DMS 273 (cell line): Measurements from ENCODE around the gene NSMF.

Experiments
- DNase-seq: peaks from one replicate; lab custom pipeline; 2025; ENCODE audit not compliant: unreplicated experiment; lab: John Stamatoyannopoulos, UW

Gene NSMF

GRCh38 chr9:137459152-137459600 is at the start of gene NSMF:
Gene NSMF, minus strand, starts transcription at chr9:137459334. Its CDS starts 232 bp downstream, at chr9:137459102.
- peak; percentile 96 for DNase-seq

- DNase-seq = peak; percentile 71
These were observed 47.6 kb upstream of the NSMF start for GRCh38 chr9:137506702-137507171.

GRCh38 chr9:137506274-137506673 is 47.1 kb upstream of the NSMF start:
- DNase-seq = no peak

- DNase-seq = no peak
These were observed 46.4 kb upstream of the NSMF start for GRCh38 chr9:137505421-137506140.

- no peak for DNase-seq
These were observed 45.3 kb upstream of the NSMF start for GRCh38 chr9:137504432-137504777.

- DNase-seq = no peak
These were observed 43.1 kb upstream of the NSMF start for GRCh38 chr9:137502008-137502911.

GRCh38 chr9:137501457-137501856 is 42.3 kb upstream of the NSMF start:
- DNase-seq = no peak

GRCh38 chr9:137500666-137501397 is 41.7 kb upstream of the NSMF start:
- no peak for DNase-seq

GRCh38 chr9:137499858-137500661 is 40.9 kb upstream of the NSMF start:
- no peak for DNase-seq

- DNase-seq = no peak
These were observed 40.3 kb upstream of the NSMF start for GRCh38 chr9:137499416-137499815.

GRCh38 chr9:137498720-137499150 is 39.6 kb upstream of the NSMF start:
- no peak for DNase-seq

- DNase-seq = no peak
These were observed 39.0 kb upstream of the NSMF start for GRCh38 chr9:137497921-137498719.

- DNase-seq = no peak
These were observed 37.7 kb upstream of the NSMF start for GRCh38 chr9:137496601-137497375.

- no peak for DNase-seq
These were observed 35.6 kb upstream of the NSMF start for GRCh38 chr9:137494550-137495351.

GRCh38 chr9:137494104-137494544 is 35.0 kb upstream of the NSMF start:
- DNase-seq = no peak

- DNase-seq = no peak
These were observed 34.4 kb upstream of the NSMF start for GRCh38 chr9:137493364-137494103.
